Measurements from ENCODE around the gene C5orf46. TPM values are rescaled to one million over a fixed set of nuclear protein-coding genes. Genes with fewer than 3 reads are reported as not detected.

C5orf46 gene
- total and polyA plus RNA-seq, 2 of the 4 experiments (the other 2 are of a cell fraction): 1.3 TPM; not detected in 1

DNA sequence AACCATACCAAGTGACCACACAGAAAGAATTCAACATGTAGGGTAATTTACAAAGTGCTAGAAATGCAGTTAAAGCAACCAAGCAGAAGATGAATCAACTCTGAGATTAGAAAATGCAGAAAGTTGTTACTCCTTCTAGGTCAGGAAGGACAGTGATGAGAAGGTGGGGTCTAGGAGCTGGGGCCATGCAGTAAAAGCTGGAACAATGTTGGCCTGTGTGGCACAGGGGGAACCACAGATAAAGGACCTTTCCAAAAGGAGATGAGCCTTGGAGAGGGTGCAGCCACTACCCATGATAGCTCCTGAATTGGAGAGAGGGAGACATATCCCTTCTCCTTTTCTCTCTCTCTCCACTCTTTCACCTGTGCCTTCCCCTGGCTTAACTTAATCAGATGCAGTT is 30.2 kb downstream of the C5orf46 start:
- no peak overlapping the region for H2BK15ac ChIP-seq (ENCODE audit: low read depth, low read length)
- no peaks in the 10 kb centered on the region for H3K9me1 ChIP-seq (ENCODE audit: insufficient read depth, low read length)
- no TSS peak for BruUV-seq (replicated peaks)
- H3K79me1 ChIP-seq (ENCODE audit: low read depth in 1 of 2, low read length in 2 of 2): no peaks in the 10 kb centered on the region
- no peak overlapping the region for H3K9ac ChIP-seq (ENCODE audit: low read depth, low read length)
- ATAC-seq (ENCODE audit: low read depth) (no peak), DNase-seq (no peak)
- H3K23ac ChIP-seq (ENCODE audit: low read depth, low read length): no peak overlapping the region
- TF ChIP-seq POLR2A (IDR thresholded peaks at IDR 0.05; ENCODE audit: low read depth, low read length): no peak
- TF ChIP-seq RCOR1 (IDR thresholded peaks at IDR 0.05; ENCODE audit: insufficient replicate concordance, low read length): no peak
- TF ChIP-seq, protein P1, sequence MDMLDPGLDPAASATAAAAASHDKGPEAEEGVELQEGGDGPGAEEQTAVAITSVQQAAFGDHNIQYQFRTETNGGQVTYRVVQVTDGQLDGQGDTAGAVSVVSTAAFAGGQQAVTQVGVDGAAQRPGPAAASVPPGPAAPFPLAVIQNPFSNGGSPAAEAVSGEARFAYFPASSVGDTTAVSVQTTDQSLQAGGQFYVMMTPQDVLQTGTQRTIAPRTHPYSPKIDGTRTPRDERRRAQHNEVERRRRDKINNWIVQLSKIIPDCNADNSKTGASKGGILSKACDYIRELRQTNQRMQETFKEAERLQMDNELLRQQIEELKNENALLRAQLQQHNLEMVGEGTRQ (IDR thresholded peaks at IDR 0.05; ENCODE audit: low read depth, low read length): no peak
- TF ChIP-seq, protein P2, sequence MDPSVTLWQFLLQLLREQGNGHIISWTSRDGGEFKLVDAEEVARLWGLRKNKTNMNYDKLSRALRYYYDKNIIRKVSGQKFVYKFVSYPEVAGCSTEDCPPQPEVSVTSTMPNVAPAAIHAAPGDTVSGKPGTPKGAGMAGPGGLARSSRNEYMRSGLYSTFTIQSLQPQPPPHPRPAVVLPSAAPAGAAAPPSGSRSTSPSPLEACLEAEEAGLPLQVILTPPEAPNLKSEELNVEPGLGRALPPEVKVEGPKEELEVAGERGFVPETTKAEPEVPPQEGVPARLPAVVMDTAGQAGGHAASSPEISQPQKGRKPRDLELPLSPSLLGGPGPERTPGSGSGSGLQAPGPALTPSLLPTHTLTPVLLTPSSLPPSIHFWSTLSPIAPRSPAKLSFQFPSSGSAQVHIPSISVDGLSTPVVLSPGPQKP (IDR thresholded peaks at IDR 0.05; ENCODE audit: borderline replicate concordance, low read depth, low read length): no peak
- no peak for TF ChIP-seq FOS (IDR thresholded peaks at IDR 0.05; ENCODE audit: low read depth, low read length)
- TF ChIP-seq MAFK (IDR thresholded peaks at IDR 0.05; ENCODE audit: low read depth, low read length): no peak
- no peak for TF ChIP-seq MXI1 (IDR thresholded peaks at IDR 0.05; ENCODE audit: borderline replicate concordance, low read depth, low read length)
- no peak for TF ChIP-seq RAD21 (IDR thresholded peaks at IDR 0.05; ENCODE audit: low read length)
- no peak for TF ChIP-seq SMC3 (IDR thresholded peaks at IDR 0.05; ENCODE audit: low read depth, low read length)
- no peak for TF ChIP-seq RFX5 (IDR thresholded peaks at IDR 0.05; ENCODE audit: low read depth, low read length)
- no peak for TF ChIP-seq MAZ (IDR thresholded peaks at IDR 0.05; ENCODE audit: borderline replicate concordance, low read depth, low read length)
- no peak for TF ChIP-seq CHD1 (IDR thresholded peaks at IDR 0.05; ENCODE audit: low read depth, low read length)
- no peak for TF ChIP-seq NFE2L2 (IDR thresholded peaks at IDR 0.05; ENCODE audit: low read depth, low read length)
- TF ChIP-seq CEBPB (IDR thresholded peaks at IDR 0.05; ENCODE audit: low read depth, low read length): no peak
- TF ChIP-seq BHLHE40 (IDR thresholded peaks at IDR 0.05; ENCODE audit: low read depth, low read length): no peak
- TF ChIP-seq, protein P3, sequence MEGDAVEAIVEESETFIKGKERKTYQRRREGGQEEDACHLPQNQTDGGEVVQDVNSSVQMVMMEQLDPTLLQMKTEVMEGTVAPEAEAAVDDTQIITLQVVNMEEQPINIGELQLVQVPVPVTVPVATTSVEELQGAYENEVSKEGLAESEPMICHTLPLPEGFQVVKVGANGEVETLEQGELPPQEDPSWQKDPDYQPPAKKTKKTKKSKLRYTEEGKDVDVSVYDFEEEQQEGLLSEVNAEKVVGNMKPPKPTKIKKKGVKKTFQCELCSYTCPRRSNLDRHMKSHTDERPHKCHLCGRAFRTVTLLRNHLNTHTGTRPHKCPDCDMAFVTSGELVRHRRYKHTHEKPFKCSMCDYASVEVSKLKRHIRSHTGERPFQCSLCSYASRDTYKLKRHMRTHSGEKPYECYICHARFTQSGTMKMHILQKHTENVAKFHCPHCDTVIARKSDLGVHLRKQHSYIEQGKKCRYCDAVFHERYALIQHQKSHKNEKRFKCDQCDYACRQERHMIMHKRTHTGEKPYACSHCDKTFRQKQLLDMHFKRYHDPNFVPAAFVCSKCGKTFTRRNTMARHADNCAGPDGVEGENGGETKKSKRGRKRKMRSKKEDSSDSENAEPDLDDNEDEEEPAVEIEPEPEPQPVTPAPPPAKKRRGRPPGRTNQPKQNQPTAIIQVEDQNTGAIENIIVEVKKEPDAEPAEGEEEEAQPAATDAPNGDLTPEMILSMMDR (conservative IDR thresholded peaks at IDR 0.05; ENCODE audit: low read depth, low read length): no peak
- H3K27me3 ChIP-seq (ENCODE audit: control insufficient read depth, insufficient read depth, low read length): no peaks in the 10 kb centered on the region
- H2AK5ac ChIP-seq (ENCODE audit: low read depth, low read length): no peak overlapping the region
- H3K4me2 ChIP-seq (ENCODE audit: low read depth, low read length): no peak overlapping the region
- no peaks in the 10 kb centered on the region for H3K4me1 ChIP-seq (ENCODE audit: control insufficient read depth, insufficient read depth, low read length)
- no peak overlapping the region for H4K5ac ChIP-seq (ENCODE audit: low read depth, low read length)
- H2AFZ ChIP-seq (replicated peaks; ENCODE audit: low read length, poor library complexity): no peak overlapping the region
- H3K36me3 ChIP-seq (ENCODE audit: control insufficient read depth, insufficient read depth, low read length): no peaks in the 10 kb centered on the region
- no peak overlapping the region for H3K56ac ChIP-seq (ENCODE audit: extremely low read depth, insufficient read depth, low read length)
- H3K18ac ChIP-seq (ENCODE audit: low read depth, low read length): no peak overlapping the region
- no peaks in the 10 kb centered on the region for H4K20me1 ChIP-seq (ENCODE audit: insufficient read depth, low read length)
- POLR2A ChIA-PET (ENCODE audit: unreplicated experiment): no interaction called here
- intact Hi-C loops (cut with micrococcal nuclease) (no loop called here), in situ Hi-C loops (cut with MboI; ENCODE audit: low sequenced_read_pairs) (no loop called here), dilution Hi-C loops (cut with HindIII; ENCODE audit: low sequenced_read_pairs, unreplicated experiment) (no loop called here)
- no peak overlapping the region for H3K27ac ChIP-seq (ENCODE audit: insufficient read depth, low read length)
- no peak overlapping the region for H2BK120ac ChIP-seq (ENCODE audit: low read depth, low read length)
- H3K4ac ChIP-seq (ENCODE audit: low read depth, low read length): no peak overlapping the region
- no peak overlapping the region for H2BK5ac ChIP-seq (ENCODE audit: low read depth, low read length, poor library complexity, severe bottlenecking)
- H3K14ac ChIP-seq (replicated peaks; ENCODE audit: low read depth, low read length): no peak overlapping the region
- H3K9me3 ChIP-seq (ENCODE audit: control insufficient read depth, insufficient read depth, low read length): no peaks in the 10 kb centered on the region
- no peak overlapping the region for H4K8ac ChIP-seq (ENCODE audit: low read depth in 2 of 2, low read length in 2 of 2)
- H3K4me3 ChIP-seq (ENCODE audit: insufficient read depth, low read depth, low read length): no peak overlapping the region
- CTCF ChIA-PET: no interaction called here
- no peak overlapping the region for H2BK20ac ChIP-seq (ENCODE audit: low read depth, low read length)
- H4K91ac ChIP-seq (ENCODE audit: insufficient read depth, low read depth, low read length): no peak overlapping the region
- no peak overlapping the region for H2AK9ac ChIP-seq (replicated peaks; ENCODE audit: low read depth, low read length, poor library complexity)

Measured in IMR-90 (cell line).